Measurements from ENCODE around the gene NFIL3. TPM values are rescaled to one million over a fixed set of nuclear protein-coding genes. Genes with fewer than 3 reads are reported as not detected.

Gene NFIL3
- total RNA-seq, 1 donor from 2014 or later: 26.3 TPM

DNA sequence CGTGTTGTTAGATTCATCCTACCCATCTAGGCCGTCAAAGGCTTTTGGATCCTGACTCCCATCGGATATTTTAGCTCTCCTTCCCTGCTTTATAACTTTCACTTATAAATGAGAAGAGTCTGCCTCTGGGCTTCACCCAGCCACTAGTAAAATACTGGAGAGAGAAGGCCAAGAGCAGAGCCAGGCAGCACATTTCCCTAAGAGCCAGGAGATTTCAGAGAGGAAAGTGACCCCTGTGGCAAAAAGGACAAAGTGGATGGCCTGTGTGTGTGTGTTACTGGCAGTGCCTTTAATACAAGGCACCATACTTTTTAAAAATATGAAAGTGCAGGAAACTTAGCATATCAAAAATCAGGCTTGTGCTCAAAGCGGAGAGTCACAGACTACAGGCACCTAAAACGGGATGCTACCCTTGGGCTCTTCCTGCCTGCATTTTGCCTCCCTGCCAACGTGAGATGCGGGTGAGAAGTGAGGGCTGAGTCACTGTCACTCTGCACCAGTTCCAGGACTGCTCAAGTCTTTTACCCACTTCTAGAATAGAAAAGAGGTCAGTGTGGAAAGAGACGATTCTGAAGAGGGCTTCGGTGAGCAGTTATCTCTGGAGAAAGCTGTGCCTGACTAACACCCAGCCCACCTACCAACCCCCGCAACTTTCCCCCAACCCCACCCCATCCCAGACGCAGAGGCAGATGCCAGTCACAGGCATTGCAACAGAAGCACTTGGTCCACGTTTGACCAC, 15.9 kb downstream of the NFIL3 start:
- H3K27ac Mint-ChIP-seq: no peak overlapping the region
- H3K9me3 Mint-ChIP-seq: peaks cover 4% of the 10 kb centered on the region
- TF ChIP-seq CTCF (IDR thresholded peaks at IDR 0.05; ENCODE audit: unreplicated experiment): no peak
- H3K4me1 Mint-ChIP-seq: peaks cover 15% of the 10 kb centered on the region
- no peaks in the 10 kb centered on the region for H3K27me3 Mint-ChIP-seq (ENCODE audit: low read depth)
- peaks cover 33% of the 10 kb centered on the region for H3K36me3 Mint-ChIP-seq
- DNase-seq (ENCODE audit: low spot score in 2 of 2, unreplicated experiment in 2 of 2): no peak
- H3K4me3 Mint-ChIP-seq: no peak overlapping the region

DNA sequence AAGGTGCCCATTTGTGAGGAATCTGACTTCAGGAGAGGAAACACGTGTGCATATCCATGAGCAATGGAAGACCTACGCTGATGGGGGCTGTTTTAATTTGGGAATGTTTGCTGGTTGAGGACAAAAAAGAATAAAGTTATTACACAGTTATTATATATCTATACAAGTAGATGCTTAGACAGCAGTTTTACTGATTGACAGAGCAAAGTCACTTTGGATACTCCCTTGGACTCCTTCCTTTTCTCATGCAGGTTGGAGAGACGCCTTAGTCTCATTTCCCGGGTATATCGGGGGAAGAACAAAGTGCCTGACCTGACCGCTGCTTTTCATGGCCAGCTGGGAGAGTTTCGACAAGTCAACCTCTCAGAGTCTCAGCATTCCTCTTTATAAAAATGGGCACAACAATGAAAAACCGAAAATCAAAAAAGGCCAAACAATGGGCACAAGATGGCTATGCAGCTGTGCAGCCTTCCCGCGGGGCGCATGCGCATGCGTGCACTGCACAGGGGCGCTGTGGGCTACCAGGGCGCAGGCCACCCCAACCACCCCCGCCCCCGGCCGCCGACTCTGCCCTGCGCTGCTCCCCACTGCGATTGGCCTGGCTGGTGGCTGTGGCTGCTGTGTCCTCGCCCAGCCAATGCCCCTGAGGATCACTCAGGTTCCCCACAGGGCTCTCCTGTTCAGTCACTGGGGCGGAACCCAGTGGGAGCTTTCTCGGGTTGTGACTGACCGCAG, 18.1 kb downstream of the NFIL3 start:
- DNase-seq (ENCODE audit: low spot score in 2 of 2, unreplicated experiment in 2 of 2): no peak
- TF ChIP-seq CTCF (IDR thresholded peaks at IDR 0.05; ENCODE audit: unreplicated experiment): no peak
- Mint-ChIP-seq H3K27me3 (ENCODE audit: low read depth) (no peaks in the 10 kb centered on the region), H3K27ac (no peak overlapping the region), H3K36me3 (peaks cover 31% of the 10 kb centered on the region), H3K4me3 (no peak overlapping the region), H3K4me1 (peaks cover 4% of the 10 kb centered on the region), H3K9me3 (peaks cover 4% of the 10 kb centered on the region)

DNA sequence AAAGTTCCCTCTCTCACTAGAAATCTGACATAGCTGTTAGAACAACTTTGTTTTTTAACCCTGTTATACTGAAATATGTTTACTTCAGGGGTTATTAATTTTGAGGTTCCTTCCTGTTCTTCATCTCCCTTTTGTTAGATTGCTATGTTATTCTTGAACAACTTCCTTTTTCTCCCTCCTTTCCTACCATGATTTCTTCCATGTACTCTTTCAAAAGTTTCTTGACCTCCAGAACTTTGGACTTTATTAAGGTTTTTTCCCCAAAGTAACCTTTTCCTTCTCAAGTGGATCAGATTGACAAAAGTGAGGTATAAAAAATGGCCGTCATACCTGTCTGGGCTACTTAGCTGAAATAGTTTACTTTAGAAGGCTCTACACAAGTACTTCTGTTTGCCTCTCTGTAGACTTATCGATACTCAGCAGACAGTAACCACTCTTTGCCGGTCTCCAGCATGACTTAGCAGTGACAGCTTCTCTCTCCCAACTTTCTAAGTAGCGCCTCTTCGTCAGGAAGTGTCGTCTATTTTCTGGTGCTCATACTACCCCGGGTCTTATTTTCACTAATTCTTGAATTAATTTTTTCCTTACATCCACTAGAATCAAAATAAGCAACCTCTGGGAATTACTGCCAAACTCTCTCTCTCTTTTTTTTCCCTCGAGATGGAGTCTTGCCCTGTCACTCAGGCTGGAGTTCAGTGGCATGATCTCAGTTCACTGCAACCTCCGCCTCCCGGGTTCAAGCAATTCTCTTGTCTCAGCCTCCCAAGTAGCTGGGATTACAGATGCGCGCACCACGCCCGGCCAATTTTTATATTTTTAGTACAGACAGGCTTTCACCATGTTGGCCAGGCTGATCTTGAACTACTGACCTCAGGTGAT, 19.7 kb downstream of the NFIL3 start:
- peaks cover 4% of the 10 kb centered on the region for H3K9me3 Mint-ChIP-seq
- no peak overlapping the region for H3K27ac Mint-ChIP-seq
- H3K27me3 Mint-ChIP-seq (ENCODE audit: low read depth): no peaks in the 10 kb centered on the region
- no peak overlapping the region for H3K4me3 Mint-ChIP-seq
- H3K36me3 Mint-ChIP-seq: peaks cover 18% of the 10 kb centered on the region
- TF ChIP-seq CTCF (IDR thresholded peaks at IDR 0.05; ENCODE audit: unreplicated experiment): no peak
- no peaks in the 10 kb centered on the region for H3K4me1 Mint-ChIP-seq
- DNase-seq (ENCODE audit: low spot score in 2 of 2, unreplicated experiment in 2 of 2): no peak

DNA sequence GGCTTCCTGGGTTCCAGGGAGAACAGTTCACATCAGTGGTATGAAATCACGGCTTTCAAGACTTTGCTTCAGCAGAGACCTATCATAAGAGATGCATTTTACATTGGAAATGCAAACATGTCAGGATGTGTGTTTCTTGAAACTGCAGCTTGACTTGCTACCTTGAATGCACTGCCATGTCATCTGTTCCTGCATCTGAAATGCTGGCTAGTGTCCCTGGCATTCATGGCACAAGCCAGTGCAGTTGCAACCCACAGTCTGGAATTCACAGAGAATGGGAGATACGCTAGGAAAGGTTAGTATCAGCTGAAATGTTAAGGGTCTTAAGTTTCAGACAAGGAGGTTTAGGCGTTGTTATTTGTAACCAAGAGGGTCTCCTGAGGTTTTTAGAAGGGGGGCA, 24.7 kb downstream of the NFIL3 start:
- no peak for DNase-seq (ENCODE audit: low spot score in 2 of 2, unreplicated experiment in 2 of 2)
- Mint-ChIP-seq H3K9me3 (no peaks in the 10 kb centered on the region), H3K27me3 (ENCODE audit: low read depth) (no peaks in the 10 kb centered on the region), H3K4me1 (peaks cover 6% of the 10 kb centered on the region), H3K36me3 (no peaks in the 10 kb centered on the region), H3K27ac (no peak overlapping the region), H3K4me3 (no peak overlapping the region)
- no peak for TF ChIP-seq CTCF (IDR thresholded peaks at IDR 0.05; ENCODE audit: unreplicated experiment)

DNA sequence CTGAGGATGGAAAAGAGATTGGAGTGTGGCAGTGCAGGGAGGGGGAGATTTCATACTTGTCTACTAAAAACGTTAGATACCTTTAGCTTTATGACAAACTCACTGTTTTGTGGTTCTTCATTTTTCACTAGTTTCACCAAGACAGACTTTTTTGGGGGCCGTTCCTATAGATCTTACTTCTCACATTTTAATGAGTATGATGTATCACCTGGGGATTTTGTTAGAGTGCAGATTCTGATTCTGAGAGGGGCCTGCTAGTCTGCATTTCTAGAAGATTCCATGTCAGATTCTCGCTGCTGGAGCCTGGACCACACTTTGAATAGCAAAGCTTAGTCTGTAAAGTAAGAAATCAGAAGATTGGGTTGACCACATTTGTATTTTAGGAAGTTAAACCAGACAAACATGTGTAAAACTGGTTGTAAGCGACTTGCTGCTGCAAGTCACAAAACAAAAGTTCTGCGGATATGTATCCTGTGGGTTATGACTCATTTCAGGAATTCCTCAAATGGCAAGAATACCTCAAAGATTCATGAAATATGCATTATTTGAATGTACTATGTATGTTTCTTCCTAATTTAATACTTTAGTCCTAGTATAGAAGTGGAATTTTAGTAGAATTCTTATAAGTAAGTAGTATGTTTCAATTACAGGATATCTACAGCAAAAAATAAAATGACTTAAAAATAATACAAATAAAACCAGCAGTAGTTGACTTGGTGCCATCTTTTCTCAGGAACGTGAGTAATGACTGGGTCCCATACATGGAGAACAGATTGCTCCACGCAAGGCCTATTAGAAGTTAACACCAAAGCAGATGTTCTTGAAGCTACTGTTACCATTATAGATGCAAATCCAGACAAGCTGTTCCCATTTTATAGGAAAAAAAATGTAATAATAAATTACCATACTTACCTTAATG, 27.8 kb downstream of the NFIL3 start:
- Mint-ChIP-seq H3K36me3 (no peaks in the 10 kb centered on the region), H3K27me3 (ENCODE audit: low read depth) (no peaks in the 10 kb centered on the region), H3K27ac (no peak overlapping the region), H3K4me3 (no peak overlapping the region), H3K4me1 (peaks cover 6% of the 10 kb centered on the region), H3K9me3 (no peaks in the 10 kb centered on the region)
- TF ChIP-seq CTCF (IDR thresholded peaks at IDR 0.05; ENCODE audit: unreplicated experiment): no peak
- no peak for DNase-seq (ENCODE audit: low spot score in 2 of 2, unreplicated experiment in 2 of 2)

Measured in mesothelial cell of epicardium (in vitro differentiated cells).